DOHH2 (cell line): ENCODE results near the gene GPSM1.

ENCODE experiments used
- EZH2phosphoT487 ChIP-seq: fragments of 200-600 bp; sonication (generic); IDR thresholded peaks from 2 replicates; pipeline ENCODE4 v1.6.1; 2017; ENCODE audit warnings: borderline replicate concordance, mild to moderate bottlenecking, antibody characterized with exemption, low read length, moderate library complexity, mixed read lengths
- TF ChIP-seq, protein P1 (sequence below): fragments of 200-600 bp; sonication (generic); IDR thresholded peaks from one replicate; pipeline ENCODE4 v1.5.1; 2014; ENCODE audit warnings: antibody characterized with exemption, mild to moderate bottlenecking, low read depth, low read length; ENCODE audit not compliant: poor library complexity, severe bottlenecking

DNA sequence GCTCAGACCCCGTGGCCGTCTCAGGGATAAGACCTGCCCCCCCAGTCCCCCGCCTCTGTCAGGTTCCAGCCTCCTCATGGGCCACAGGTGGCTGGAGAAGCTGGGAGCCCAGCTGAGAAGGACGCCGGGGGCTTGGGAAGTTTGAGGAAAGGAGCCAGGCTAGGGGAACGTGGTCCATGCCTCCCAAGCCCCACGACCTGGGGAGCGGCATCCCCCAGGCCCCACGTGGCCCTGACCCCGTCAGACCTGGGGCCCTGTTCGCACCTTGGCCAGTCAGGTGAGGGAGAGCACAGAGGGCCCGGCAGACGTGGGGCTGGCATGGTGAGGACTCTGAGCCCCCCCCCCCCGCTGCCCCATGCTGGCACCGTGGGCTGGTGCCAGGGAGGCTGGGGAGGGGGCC is 3.7 kb downstream of the GPSM1 start:
- TF ChIP-seq, protein P1, sequence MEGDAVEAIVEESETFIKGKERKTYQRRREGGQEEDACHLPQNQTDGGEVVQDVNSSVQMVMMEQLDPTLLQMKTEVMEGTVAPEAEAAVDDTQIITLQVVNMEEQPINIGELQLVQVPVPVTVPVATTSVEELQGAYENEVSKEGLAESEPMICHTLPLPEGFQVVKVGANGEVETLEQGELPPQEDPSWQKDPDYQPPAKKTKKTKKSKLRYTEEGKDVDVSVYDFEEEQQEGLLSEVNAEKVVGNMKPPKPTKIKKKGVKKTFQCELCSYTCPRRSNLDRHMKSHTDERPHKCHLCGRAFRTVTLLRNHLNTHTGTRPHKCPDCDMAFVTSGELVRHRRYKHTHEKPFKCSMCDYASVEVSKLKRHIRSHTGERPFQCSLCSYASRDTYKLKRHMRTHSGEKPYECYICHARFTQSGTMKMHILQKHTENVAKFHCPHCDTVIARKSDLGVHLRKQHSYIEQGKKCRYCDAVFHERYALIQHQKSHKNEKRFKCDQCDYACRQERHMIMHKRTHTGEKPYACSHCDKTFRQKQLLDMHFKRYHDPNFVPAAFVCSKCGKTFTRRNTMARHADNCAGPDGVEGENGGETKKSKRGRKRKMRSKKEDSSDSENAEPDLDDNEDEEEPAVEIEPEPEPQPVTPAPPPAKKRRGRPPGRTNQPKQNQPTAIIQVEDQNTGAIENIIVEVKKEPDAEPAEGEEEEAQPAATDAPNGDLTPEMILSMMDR = no peak
- TF ChIP-seq EZH2phosphoT487 = no peak
